Measurements from ENCODE around the gene PSME3IP1. TPM values are rescaled to one million over a fixed set of nuclear protein-coding genes. Genes with fewer than 3 reads are reported as not detected.
A peak's percentile ranks its signal among the peaks of the same experiment; 100 is the strongest.

Gene PSME3IP1
- total RNA-seq, 1 donor from 2014 or later, result 56.3 TPM

GRCh38 chr16:57115514-57116182 is 70.2 kb downstream of the PSME3IP1 start:
- intact Hi-C loops (cut with micrococcal nuclease), result no loop called here

DNA sequence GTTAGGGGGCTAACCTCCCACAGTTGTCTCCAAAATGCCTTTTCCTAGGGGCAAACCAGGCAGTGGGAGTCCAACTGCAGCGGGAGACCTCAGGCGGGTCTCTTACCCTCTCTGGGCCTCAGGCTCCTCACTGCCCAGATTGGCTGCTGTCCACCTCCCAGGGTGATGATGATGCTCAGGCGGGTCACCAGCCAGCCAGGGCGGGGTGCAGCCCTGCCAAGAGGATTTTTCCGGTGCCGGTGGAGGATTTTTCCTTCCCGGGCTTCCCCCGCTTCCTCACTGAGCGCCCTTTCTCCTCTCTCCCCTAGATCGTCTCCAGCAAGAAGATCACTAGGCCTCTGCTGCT is 70.7 kb downstream of the PSME3IP1 start:
- H3K27ac ChIP-seq (replicated peaks), result peak overlapping the region; percentile 58
- H3K4me3 ChIP-seq, result no peak overlapping the region
- no peak for TF ChIP-seq CTCF (IDR thresholded peaks at IDR 0.05; ENCODE audit: borderline replicate concordance)
- H3K36me3 ChIP-seq, result peaks cover 22% of the 10 kb centered on the region
- H3K27me3 ChIP-seq (ENCODE audit: low read depth), result no peaks in the 10 kb centered on the region
- no peak for DNase-seq
- intact Hi-C loops (cut with micrococcal nuclease), result no loop called here
- H3K9me3 ChIP-seq (replicated peaks), result no peaks in the 10 kb centered on the region
- peaks cover 30% of the 10 kb centered on the region for H3K4me1 ChIP-seq

More at GRCh38 chr16:57115514-57116182, 70.2 kb downstream of the PSME3IP1 start:
- H3K4me3 ChIP-seq, result peak overlapping the region; percentile 18
- peaks cover 30% of the 10 kb centered on the region for H3K4me1 ChIP-seq
- H3K27ac ChIP-seq (replicated peaks), result peak overlapping the region; percentile 58
- H3K36me3 ChIP-seq, result peaks cover 22% of the 10 kb centered on the region
- H3K27me3 ChIP-seq (ENCODE audit: low read depth), result no peaks in the 10 kb centered on the region
- TF ChIP-seq CTCF (IDR thresholded peaks at IDR 0.05; ENCODE audit: borderline replicate concordance), result no peak
- H3K9me3 ChIP-seq (replicated peaks), result no peaks in the 10 kb centered on the region
- DNase-seq, result peak; percentile 78

- Histone ChIP-seq H3K36me3 (peaks cover 12% of the 10 kb centered on the region), H3K4me1 (peaks cover 30% of the 10 kb centered on the region), H3K9me3 (replicated peaks) (no peaks in the 10 kb centered on the region), H3K27ac (replicated peaks) (no peak overlapping the region), H3K27me3 (ENCODE audit: low read depth) (no peaks in the 10 kb centered on the region), H3K4me3 (no peak overlapping the region)
- intact Hi-C loops (cut with micrococcal nuclease), result no loop called here
- TF ChIP-seq CTCF (IDR thresholded peaks at IDR 0.05; ENCODE audit: borderline replicate concordance), result no peak
- no peak for DNase-seq
These were observed 72.2 kb downstream of the PSME3IP1 start for GRCh38 chr16:57113664-57114063.

GRCh38 chr16:57113042-57113453 is 72.8 kb downstream of the PSME3IP1 start:
- H3K4me1 ChIP-seq, result peaks cover 30% of the 10 kb centered on the region
- H3K4me3 ChIP-seq, result no peak overlapping the region
- no peaks in the 10 kb centered on the region for H3K9me3 ChIP-seq (replicated peaks)
- no peaks in the 10 kb centered on the region for H3K27me3 ChIP-seq (ENCODE audit: low read depth)
- peak overlapping the region; percentile 38 for H3K27ac ChIP-seq (replicated peaks)
- peaks cover 12% of the 10 kb centered on the region for H3K36me3 ChIP-seq
- no peak for DNase-seq
- intact Hi-C loops (cut with micrococcal nuclease), result no loop called here
- no peak for TF ChIP-seq CTCF (IDR thresholded peaks at IDR 0.05; ENCODE audit: borderline replicate concordance)

DNA sequence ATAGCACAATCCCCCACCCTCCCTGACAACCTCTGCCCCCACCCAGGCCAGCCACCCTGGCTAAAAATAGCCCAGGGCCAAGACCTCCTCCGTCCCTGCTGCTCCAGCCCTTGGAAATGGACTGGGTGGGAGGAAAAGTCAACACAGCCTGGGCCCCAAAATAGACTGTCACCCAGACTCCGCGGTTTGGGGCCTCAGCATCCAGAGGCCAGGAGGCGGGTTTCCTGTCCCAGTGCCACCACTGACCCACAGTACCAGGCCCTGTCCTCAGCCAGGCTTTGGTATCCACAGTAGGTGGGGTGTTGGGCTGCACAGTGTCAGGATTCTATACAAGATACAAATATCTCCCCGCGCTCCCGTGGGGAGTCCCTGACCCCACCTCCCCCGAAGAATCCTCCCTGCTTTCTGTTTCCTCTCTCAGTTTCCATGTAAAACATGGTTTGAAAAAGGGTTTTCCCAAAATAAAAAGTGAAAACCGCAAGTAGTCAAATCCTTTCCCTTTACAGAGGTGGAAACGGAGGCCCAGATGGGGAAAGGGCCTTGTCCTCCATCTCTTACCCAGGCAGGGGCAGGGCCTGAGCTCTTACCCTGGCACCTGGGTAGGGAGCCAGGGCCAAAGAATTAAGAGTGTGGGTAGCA is 73.3 kb downstream of the PSME3IP1 start:
- H3K4me3 ChIP-seq, result no peak overlapping the region
- intact Hi-C loops (cut with micrococcal nuclease), result no loop called here
- peaks cover 31% of the 10 kb centered on the region for H3K4me1 ChIP-seq
- no peak for DNase-seq
- H3K9me3 ChIP-seq (replicated peaks), result no peaks in the 10 kb centered on the region
- no peaks in the 10 kb centered on the region for H3K27me3 ChIP-seq (ENCODE audit: low read depth)
- peak overlapping the region; percentile 38 for H3K27ac ChIP-seq (replicated peaks)
- TF ChIP-seq CTCF (IDR thresholded peaks at IDR 0.05; ENCODE audit: borderline replicate concordance), result no peak
- H3K36me3 ChIP-seq, result peaks cover 8% of the 10 kb centered on the region
